HCT116 (cell line): ENCODE data around the gene GPRIN2.
"Not testable (repeated sequence)": the region's sequence is repeated elsewhere in the genome, so short reads cannot be mapped to it uniquely, and the experiment has no call there.

Experiments used
- CTCF ChIP-seq, 3 experiments: fragments of 200-600 bp in 1 of 3; sonication (generic) in 1 of 3; IDR thresholded peaks in 2 of 3; conservative IDR thresholded peaks in 1 of 3; 2 replicates each; pipeline ENCODE4 v1.5.1; 2012 to 2017; ENCODE audit warnings: low read depth in 2 of 3, low read length in 2 of 3, antibody characterized with exemption in 1 of 3, borderline replicate concordance in 1 of 3, control low read depth in 1 of 3, mild to moderate bottlenecking in 1 of 3, mixed read lengths in 1 of 3, mixed run types in 1 of 3, moderate library complexity in 1 of 3; ENCODE audit not compliant: insufficient read depth in 1 of 3
- POLR2AphosphoS5 ChIP-seq: IDR thresholded peaks from 2 replicates; pipeline ENCODE4 v1.6.1; 2011; ENCODE audit warnings: mild to moderate bottlenecking, low read depth, low read length, moderate library complexity
- ZNF274 ChIP-seq: fragments of 200-500 bp; sonication (Bioruptor generic); IDR thresholded peaks from 2 replicates; pipeline ENCODE4 v1.6.1; 2014; ENCODE audit warnings: mild to moderate bottlenecking, low read depth, low read length, inconsistent platforms

- TF ChIP-seq POLR2AphosphoS5; ZNF274; CTCF (IDR thresholded peaks at IDR 0.05 in 2 of 3, conservative IDR thresholded peaks at IDR 0.05 in 1 of 3; ENCODE audit: borderline replicate concordance in 1 of 3, insufficient read depth in 1 of 3, low read depth in 2 of 3, low read length in 2 of 3): not testable (repeated sequence)
Observed at GRCh38 chr10:46570655-46571054, 14.2 kb upstream of the GPRIN2 start.
